Inflammatory macrophage treated with lipopolysaccharide for 4 hours (primary cell): ENCODE measurements around the gene NR1H4.
"Not testable (repeated sequence)": the region's sequence is repeated elsewhere in the genome, so short reads cannot be mapped to it uniquely, and the experiment has no call there.

Experiments used
- DNase-seq: peaks from one replicate; pipeline ENCODE4 v3.0.0-alpha.2; 2020

Gene NR1H4

GRCh38 chr12:100473716-100474150 is at the start of gene NR1H4:
NR1H4 (plus strand) TSS chr12:100473866; CDS start chr12:100493324, 19,458 bp downstream.
- DNase-seq, result no peak

GRCh38 chr12:100426145-100426544 is 47.5 kb upstream of the NR1H4 start:
- DNase-seq, result no peak

- no peak for DNase-seq
Observed at GRCh38 chr12:100427078-100427477, 46.6 kb upstream of the NR1H4 start.

GRCh38 chr12:100430251-100430650 is 43.4 kb upstream of the NR1H4 start:
- DNase-seq, result not testable (repeated sequence)

- DNase-seq, result peak; percentile 30
Observed at GRCh38 chr12:100433701-100434100, 40.0 kb upstream of the NR1H4 start.

GRCh38 chr12:100434177-100434576 is 39.5 kb upstream of the NR1H4 start:
- no peak for DNase-seq

- no peak for DNase-seq
Observed at GRCh38 chr12:100435957-100436356, 37.7 kb upstream of the NR1H4 start.

GRCh38 chr12:100437038-100437841 is 36.4 kb upstream of the NR1H4 start:
- no peak for DNase-seq

GRCh38 chr12:100439797-100440196 is 33.9 kb upstream of the NR1H4 start:
- DNase-seq, result no peak

GRCh38 chr12:100442403-100442802 is 31.3 kb upstream of the NR1H4 start:
- DNase-seq, result no peak

- DNase-seq, result no peak
Observed at GRCh38 chr12:100443434-100443833, 30.2 kb upstream of the NR1H4 start.

- peak; percentile 41 for DNase-seq
Observed at GRCh38 chr12:100445081-100445481, 28.6 kb upstream of the NR1H4 start.

- no peak for DNase-seq
Observed at GRCh38 chr12:100447381-100447780, 26.3 kb upstream of the NR1H4 start.

GRCh38 chr12:100448656-100449055 is 25.0 kb upstream of the NR1H4 start:
- no peak for DNase-seq

GRCh38 chr12:100450735-100451134 is 22.9 kb upstream of the NR1H4 start:
- no peak for DNase-seq

GRCh38 chr12:100453951-100454350 is 19.7 kb upstream of the NR1H4 start:
- DNase-seq, result no peak

- DNase-seq, result no peak
Observed at GRCh38 chr12:100455896-100456295, 17.8 kb upstream of the NR1H4 start.

GRCh38 chr12:100458191-100458590 is 15.5 kb upstream of the NR1H4 start:
- no peak for DNase-seq

GRCh38 chr12:100460702-100461101 is 13.0 kb upstream of the NR1H4 start:
- no peak for DNase-seq

- DNase-seq, result no peak
Observed at GRCh38 chr12:100461330-100461973, 12.2 kb upstream of the NR1H4 start.

GRCh38 chr12:100463661-100464060 is 10.0 kb upstream of the NR1H4 start:
- DNase-seq, result no peak

GRCh38 chr12:100464529-100464928 is 9.1 kb upstream of the NR1H4 start:
- DNase-seq, result no peak

- DNase-seq, result no peak
Observed at GRCh38 chr12:100468126-100468525, 5.5 kb upstream of the NR1H4 start.

- DNase-seq, result no peak
Observed at GRCh38 chr12:100472325-100472724, 1.3 kb upstream of the NR1H4 start.
